ENCODE measurements around the gene ARID3C. TPM values are rescaled to one million over a fixed set of nuclear protein-coding genes. Genes with fewer than 3 reads are reported as not detected.
"Not testable (repeated sequence)": the region's sequence is repeated elsewhere in the genome, so short reads cannot be mapped to it uniquely, and the experiment has no call there.

The ARID3C gene
- total RNA-seq, 1 donor from 2014 or later: 0.31 TPM

DNA sequence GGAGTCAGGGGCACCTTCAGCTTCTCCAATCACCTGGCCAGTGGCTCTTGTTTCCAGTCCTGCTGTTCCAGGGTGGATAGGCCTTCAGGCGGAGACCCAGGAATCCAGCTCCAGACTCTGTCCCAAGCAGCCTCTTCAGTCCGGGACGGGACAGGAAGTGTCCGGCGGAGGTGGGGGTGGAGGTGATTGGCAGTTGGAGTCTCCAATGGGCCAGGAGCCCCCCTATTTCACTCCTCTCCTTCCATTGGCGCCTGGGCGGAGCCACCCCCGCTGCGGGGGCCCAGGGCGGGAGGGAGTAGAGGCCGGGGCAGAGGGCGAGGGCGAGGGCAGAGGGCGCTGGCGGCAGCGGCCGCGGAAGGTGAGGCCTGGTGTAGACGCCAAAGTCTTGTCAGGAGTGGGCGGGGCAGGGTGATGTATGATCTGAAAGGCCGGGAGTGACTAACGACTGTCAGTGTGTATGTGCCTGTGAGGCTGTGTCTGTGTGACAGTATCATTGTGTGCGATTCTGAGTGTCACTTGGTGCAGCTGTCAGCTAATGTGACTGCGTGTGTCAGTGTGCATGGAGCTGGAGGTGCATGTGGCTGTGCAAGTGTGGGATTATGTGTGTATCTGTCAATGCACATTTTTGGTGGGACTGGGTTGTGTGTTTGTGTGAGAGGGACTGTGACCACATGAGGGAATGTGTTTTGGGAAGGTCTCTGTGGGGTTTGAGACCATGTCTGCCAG lies 23.2 kb upstream of the ARID3C start, which contains the start of gene IL11RA:
Gene IL11RA (plus strand): TSS at position 310 of the 726 bp plus-strand sequence. CDS start 3,033 bp downstream, outside the sequence.
- DNase-seq: peak; percentile 94

DNA sequence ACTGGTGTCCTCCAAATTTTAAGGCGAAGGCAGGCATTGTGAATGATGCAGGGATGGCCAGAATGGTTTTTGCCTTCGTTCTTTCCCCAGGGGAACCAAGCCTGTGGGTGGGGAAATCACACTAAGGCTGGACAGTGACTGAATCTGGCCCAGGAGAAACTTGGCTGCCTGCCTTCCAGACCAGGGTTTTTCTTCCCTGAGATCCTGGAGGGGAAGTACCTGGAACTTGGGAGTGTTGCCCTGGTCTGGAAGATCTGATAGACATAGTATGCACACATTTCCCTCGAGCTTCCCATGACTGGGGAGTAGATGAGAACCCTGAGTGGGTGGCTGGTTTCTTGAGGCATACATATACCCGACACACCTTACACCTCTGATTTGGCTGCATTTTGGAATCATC lies 22.5 kb upstream of the ARID3C start:
- DNase-seq: no peak

DNA sequence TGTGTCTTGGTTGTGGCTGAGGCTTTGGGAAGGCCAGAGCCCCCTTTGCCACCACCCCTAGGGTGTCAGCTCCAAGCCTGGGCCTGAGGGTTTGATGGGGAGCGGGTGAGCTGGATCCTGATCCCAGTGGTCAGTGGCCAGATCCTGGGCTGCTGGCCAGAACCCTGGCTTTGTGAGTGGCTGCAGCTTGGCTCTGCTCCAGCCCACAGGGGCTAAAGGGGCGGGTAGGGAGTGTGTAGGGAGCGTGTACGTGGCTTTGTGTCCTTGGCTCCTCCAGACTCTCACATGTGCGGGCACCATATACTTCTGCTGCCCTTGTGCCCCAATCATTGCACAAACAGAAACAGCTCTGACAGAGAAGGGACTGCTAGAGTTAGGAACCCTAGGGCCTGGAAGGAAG lies 21.9 kb upstream of the ARID3C start:
- no peak for DNase-seq

DNA sequence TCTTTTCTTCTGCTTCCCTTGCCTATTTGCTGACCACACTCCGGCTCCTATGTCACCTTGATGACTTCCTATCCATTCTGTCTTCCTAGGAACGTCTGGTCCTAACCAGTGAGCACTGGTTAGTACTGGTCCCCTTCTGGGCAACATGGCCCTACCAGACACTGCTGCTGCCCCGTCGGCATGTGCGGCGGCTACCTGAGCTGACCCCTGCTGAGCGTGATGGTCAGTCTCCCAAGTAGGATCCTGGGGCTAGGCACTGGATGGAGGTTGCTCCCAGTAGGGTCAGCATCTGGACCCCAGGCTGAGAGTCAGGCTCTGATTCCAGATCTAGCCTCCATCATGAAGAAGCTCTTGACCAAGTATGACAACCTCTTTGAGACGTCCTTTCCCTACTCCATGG lies 19.8 kb upstream of the ARID3C start:
- no peak for DNase-seq

DNA sequence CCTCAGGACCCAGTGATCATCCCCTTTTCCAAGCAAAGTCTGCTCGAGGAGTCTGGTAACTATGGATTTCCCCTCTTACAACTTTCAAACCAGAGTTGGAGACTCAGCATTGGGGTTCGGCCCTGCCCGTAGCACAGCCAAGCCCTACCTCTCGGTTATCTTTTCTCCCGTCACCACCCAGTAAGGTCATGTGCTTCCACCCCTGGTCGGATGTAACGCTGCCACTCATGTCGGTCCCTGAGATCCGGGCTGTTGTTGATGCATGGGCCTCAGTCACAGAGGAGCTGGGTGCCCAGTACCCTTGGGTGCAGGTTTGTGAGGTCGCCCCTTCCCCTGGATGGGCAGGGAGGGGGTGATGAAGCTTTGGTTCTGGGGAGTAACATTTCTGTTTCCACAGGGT lies 18.8 kb upstream of the ARID3C start:
- no peak for DNase-seq

DNA sequence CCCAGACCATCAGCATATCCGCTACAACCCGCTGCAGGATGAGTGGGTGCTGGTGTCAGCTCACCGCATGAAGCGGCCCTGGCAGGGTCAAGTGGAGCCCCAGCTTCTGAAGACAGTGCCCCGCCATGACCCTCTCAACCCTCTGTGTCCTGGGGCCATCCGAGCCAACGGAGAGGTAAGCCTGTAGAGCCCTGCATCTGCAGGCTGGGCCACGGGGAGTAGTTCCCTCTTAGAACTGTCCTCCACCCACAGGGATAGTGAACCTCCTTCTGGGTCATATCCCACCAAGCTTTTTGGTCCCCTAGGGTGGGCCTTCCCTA lies 18.2 kb upstream of the ARID3C start:
- DNase-seq: no peak

DNA sequence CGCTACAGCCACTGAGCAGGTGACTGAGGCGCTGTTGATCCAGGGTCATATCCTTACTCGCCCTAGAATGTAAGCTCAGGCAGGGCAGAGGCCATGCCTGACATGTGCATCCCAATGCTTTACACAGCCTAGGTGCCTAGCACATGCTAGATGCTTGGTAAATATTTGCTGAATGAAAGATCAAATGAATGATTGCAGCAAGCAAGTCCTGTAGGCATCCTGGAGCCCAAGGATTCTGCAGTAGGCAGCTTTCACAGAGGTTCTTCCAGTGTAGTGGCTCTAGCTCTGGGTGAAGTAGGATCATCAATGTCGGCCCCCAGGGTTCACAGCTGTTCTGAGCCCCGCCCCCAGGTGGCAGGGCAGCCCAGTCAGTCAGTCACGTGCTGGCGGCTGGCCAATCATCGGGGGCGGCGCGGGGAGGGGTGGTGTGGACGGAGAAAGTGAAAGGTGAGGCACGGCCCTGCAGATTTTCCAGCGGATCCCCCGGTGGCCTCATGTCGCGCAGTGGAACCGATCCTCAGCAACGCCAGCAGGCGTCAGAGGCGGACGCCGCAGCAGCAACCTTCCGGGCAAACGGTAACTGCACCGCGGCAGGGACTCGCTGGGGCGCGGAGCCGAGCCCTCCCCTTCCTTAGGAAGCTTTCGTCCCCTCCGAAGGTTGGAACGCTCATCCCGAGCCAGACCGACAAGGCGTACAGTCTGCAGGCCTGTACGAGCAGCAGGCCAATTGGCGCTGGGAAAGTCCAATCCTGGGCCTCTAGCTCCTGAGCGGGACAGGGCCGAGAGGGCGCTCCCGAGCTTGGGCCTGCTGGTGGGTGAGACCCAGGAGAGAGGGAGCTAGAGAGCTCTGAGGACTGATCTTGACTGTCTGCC lies 17.6 kb upstream of the ARID3C start, which contains the start of gene GALT:
Gene GALT (plus strand): TSS at position 465 of the 873 bp plus-strand sequence. CDS start 30 bp downstream, at position 495.
- DNase-seq: peak; percentile 97

DNA sequence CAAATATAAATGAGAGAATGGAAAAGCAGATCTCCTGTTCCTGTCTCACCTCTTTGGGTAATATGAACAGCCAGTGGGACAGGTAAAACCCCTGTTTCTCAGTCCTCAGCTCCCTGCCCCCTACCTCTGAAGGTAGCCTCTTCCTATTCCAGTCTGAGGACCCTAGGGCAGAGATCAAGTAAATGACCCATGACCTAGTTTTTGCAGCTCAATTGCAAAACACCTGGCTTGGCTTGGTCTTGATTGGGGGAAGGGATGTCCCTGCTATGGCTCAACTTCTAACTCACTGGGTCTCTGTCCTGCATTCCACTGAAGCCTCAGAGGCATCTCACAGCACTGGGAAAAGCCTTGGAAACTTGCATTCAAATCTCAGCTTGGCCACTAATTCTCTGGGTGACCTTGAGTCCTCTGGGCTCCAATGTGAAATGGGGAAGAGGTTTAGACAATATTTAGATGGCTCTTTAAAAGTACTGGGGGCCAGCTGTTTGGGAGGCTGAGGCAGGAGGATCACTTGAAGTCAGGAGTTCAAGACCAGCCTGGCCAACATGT lies 16.0 kb upstream of the ARID3C start:
- no peak for DNase-seq

DNA sequence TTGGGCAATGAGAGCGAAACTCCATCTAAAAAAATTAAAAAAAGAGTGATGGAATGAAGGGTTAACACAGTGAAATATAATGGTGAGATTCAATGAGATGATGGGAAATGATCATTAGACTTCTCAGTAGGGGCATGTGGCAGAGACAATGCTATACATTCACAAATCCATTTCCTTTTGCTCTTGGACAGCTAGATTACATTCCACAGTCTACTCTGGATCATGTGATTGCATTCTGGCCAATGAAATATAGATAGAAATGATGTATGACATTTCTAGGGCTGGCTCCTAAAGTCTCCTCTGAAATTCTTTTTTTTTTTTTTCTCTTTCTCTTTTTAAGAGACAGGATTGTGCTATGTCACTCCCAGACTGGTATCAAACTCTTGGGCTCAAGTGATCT lies 13.8 kb upstream of the ARID3C start:
- DNase-seq: no peak

DNA sequence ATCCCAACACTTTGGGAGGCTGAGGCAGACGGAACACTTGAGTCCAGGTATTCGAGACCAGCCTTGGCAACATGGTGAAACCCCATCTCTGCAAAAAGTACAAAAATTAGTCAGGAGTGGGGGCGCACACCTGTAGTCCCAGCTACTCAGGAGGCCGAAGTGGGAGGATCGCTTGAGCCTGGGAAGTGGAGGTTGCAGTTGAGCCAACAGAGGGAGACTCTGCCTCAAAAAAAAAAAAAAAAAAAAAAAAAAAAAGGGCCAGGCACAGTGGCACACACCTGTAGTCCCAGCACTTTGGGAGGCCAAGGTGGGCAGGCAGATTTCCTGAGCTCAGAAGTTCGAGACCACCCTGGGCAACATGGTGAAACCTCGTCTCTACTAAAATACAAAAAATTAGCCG lies 10.5 kb upstream of the ARID3C start:
- not testable (repeated sequence) for DNase-seq

DNA sequence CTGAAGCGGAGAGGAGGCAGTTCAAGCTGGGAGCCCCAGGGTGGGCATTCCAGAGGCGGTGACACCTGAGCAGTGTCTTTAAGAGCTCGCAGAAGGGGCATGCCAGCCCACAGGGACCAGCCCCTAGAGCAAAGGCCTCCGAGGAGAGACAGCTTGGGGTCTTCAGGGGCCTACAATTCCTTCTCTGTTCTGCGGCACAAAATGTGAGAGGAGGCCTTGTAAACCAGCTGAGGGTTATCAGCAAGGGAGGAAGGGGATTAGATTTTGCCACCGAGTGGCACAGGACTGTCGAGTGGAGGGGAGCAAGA lies 9.2 kb upstream of the ARID3C start:
- DNase-seq: no peak

DNA sequence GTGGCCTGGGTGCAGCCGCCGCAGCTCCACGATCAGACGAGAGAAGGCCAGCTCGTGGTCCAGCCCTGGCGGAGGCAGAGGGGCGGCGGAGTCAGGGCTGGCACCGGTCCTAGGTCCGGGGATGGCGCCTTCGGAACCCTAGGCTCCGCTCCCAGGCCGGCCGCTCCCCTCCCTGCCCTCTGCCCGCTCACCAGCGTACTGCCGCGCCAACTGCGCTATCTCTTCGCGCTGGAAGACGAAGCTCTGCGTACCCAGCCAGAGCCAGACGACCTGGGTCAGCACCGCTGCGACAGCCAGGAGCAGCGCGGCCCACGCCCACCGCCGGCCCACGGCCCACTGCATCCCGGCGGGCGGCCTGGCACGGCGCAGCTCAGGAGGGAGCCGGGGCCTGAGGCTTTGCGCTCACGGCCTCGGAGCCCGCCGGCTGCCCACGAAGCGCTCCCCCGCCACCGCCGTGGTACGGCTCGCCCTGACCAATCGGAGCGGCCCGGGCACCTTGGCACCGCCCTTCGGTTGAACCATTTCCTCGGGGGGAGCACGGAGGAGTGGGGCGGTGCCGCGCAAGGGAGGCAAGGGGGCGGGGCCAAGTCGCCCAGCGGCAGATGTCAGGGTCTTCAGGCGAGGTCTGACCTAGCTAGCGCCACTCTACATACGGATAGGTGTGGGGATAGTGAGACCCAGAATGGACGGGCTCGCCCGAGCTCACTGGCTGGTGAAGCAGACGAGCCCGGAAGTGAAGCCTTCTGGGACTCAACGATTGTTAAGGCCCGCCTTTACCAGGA lies 8.7 kb upstream of the ARID3C start, which contains the start of gene SIGMAR1:
Gene SIGMAR1 (minus strand): TSS at position 432 of the 782 bp plus-strand sequence. CDS start 90 bp downstream, at position 342.
- peak; percentile 97 for DNase-seq

DNA sequence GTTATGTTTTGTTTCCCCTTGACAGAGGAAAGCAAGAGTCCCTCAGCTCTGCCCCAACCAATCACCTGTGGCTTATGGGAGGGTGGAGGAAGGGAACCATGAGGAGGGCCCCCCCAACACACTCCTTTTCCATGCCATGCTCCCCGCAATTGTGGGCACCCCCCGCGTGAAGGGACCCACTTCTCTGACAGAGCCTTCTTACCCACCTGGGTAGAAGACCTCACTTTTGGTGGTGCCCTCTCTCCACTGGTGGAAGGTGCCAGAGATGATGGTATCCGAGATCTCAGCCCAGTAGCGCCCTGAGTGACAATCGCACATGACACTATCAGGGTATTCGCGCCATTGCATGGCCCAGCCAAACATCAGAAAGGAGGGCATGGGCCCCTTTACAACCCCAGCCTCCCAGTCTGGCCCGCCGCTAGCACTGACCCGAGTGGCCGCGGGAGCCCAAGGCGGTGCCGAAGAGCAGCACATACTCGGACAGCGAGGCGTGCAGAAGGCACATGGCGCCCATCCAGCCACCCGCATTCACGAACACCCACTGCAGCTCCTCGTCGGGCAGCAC lies 8.0 kb upstream of the ARID3C start:
- DNase-seq: peak; percentile 25

DNA sequence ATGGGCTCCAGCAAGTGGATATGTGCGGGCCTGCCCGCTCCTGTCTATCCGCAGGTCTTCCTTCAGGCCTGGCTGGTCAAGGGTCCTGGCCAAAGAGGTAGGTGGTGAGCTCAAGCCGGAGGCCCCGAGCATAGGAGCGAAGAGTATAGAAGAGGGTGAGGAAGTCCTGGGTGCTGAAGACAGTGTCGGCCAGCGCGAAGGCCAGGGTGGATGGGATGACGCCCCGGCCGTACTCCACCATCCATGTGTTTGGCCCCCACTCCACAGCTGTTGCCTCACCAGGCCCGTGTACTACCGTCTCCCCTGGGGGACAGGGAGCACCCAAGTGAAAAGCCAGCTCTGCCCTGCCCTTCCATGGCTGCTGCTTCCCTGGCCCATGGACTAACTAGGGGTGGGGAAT lies 6.7 kb upstream of the ARID3C start:
- no peak for DNase-seq

DNA sequence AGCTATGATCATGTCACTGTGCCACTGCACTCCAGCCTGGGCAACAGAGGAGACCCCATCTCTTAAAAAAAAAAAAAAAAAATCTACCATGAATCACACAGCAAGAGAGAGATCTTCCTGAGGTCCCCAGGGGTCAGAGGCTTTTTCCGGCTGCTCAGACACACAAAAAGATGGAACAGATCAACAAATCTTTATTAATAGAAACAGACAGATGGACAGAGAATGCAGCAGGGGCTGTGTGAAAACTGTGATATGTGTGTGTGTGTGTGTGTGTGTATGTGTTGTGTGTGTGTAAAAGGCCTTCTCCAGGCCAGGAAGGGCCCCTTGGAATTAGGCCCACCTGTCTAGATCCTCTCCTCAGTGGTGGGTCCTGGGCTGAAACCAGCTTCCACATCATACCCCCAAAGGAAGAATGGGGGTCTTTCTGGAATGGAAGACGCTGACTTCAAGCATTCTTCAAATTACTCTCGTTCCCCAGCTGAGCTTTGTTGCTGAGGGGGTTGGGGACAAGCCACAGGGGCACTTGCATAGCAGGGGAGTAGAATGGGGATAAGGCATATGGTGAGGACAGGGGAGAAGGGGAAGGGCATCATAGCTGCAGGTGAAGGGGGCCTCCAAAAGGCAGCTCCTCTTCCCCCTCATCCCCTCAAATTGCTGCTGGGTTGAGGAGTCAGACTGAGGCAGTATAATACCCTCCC lies 5.8 kb upstream of the ARID3C start:
- DNase-seq: no peak

DNA sequence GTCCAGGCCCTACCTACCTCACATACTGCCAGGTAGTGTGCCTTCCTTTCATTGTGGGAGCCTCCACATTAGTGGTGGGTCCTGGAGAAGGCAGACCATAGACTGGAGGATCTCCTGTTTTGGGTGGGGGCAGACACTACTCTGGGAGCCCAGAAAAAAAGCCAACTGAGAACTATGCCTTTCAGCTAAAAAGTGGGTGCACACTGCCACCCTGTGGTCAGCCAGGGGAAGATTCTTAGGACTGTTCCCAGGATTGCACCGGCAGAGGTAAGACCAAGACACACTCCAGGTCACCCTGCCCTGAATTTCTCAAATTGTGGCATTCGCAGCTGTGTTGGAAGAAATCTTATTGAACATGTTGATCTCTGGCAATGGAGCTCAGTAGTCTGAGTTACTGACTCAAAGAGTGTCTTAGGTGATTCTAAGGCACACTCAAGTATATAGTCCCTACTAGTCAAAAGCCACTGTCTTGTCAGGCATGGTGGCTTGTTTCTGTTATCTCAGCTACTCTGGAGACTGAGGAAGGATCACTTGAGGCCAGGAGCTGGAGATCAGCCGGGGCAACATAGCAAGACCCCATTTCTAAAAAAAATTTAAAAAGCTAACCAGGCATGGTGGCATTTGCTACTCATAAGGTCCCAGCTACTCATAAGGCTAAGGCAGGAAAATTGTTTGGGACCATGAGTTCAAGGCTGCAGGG lies 5.1 kb upstream of the ARID3C start:
- DNase-seq: peak; percentile 80

DNA sequence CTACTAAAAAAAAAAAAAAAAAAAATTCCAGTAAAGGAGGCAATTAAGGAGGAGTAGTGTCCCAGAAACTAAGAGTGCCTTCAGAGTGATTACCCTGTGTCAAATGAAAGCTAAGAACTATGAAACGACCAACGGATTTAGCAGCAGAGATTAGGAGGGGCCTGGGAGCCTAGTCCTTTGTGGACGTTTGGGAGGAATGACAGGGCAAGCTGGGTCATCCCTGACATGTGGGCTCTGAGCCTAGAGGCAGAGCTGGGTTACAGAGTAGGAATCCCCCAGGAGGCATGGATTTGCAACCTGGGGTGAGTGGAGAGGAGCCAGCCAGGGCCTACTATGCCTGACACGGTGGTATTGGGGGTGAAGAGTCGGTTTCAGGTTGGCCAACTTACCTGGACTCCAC lies 4.3 kb upstream of the ARID3C start:
- DNase-seq: no peak

DNA sequence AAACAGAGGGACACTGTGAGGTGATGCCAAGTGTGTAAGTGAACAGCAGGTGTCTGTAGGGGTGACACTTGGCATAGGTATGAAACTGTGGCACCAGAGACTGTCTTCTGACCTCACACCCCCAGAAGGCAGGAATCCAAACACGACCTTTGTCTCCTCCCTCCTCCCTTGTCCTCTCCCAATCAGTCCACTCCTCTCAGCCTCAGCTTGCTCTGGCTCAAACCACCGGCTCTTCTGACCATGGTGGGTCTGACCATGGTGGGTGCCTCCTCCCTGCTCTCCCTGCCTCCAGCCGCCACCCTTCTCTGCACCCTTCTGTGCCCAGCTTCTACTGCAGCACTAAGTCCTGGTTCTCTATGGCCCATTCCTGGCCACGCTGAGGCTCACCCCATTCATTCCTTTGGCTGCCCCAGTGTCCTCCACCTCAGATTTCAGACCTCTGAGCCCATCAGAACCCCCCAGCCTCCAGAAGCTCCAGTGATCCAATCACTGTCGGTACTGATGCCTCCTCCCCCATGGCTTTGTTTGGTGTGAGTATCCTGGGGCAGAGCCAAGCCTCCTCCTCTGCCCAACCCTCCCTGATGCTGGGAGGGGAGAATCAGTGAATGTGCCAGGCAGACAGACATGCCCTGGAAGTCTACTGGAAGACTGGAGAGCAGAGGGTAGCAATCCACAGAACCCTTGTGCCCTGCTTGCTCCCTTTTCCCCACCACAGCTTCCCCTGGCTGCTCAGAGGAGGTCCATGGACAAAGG lies 1.7 kb upstream of the ARID3C start:
- no peak for DNase-seq

DNA sequence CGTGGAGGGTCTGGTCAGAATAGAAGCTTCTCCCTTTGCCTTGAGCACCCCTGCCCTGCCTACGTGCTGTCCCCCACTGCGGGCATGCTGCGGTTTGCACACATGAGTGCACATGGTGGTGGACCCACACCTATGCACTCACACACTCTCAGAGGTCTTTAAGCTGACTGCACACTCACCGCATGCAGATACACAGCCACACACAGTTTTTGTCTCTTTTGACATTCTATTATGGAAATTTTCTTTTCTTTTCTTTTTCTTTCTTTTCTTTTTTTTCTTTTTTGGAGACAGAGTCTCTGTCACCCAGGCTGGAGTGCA lies 584 bp upstream of the ARID3C start:
- no peak for DNase-seq
